H1 (cell line): ENCODE data around the gene TMCC1. TPM values are rescaled to one million over a fixed set of nuclear protein-coding genes. Genes with fewer than 3 reads are reported as not detected.

Experiments used
- CTCF ChIA-PET: fragments of 300-600 bp; sonication (Branson Sonifier 250); formaldehyde crosslinking; loops from one replicate; lab custom pipeline; 2021; ENCODE audit not compliant: partially characterized antibody; lab: Charles Lee
- POLR2A ChIA-PET: fragments of 300-600 bp; sonication (Branson Sonifier 250); formaldehyde crosslinking; loops from one replicate; lab custom pipeline; 2021; ENCODE audit warnings: inconsistent platforms; ENCODE audit not compliant: partially characterized antibody; lab: Charles Lee
- DNase-seq, 2 experiments: peaks; one replicate each; pipeline versions ENCODE4 v3.0.0 to v3.0.0-alpha.2; 2010 to 2022; ENCODE audit warnings: low spot score in 2 of 2, low read depth in 1 of 2, mixed read lengths in 1 of 2
- FAIRE-seq: peaks from 2 replicates; lab custom pipeline; 2011; peaks lifted over from hg19 to GRCh38; lab: Jason Lieb, UNC
- H2AFZ ChIP-seq: 2 replicates; pipeline ENCODE4 v1.8.1; 2012; ENCODE audit warnings: low read length, inconsistent platforms
- H2AK5ac ChIP-seq: 2 replicates; pipeline ENCODE4 v1.6.1; 2013; ENCODE audit warnings: low read depth, low read length
- H2BK120ac ChIP-seq: replicated peaks from 2 replicates; pipeline ENCODE3; 2013; ENCODE audit warnings: low read depth, low read length, inconsistent platforms
- H2BK12ac ChIP-seq: 2 replicates; pipeline ENCODE4 v1.6.1; 2013; ENCODE audit warnings: low read depth, low read length
- H2BK15ac ChIP-seq: 2 replicates; pipeline ENCODE4 v1.6.1; 2013; ENCODE audit warnings: low read length
- H2BK20ac ChIP-seq: 2 replicates; pipeline ENCODE4 v1.6.1; 2013; ENCODE audit warnings: low read length
- H2BK5ac ChIP-seq: 2 replicates; pipeline ENCODE4 v1.6.1; 2013; ENCODE audit warnings: low read depth, low read length
- H3K14ac ChIP-seq: 2 replicates; pipeline ENCODE4 v1.6.1; 2013; ENCODE audit warnings: inconsistent platforms; ENCODE audit not compliant: insufficient read length
- H3K18ac ChIP-seq: 2 replicates; pipeline ENCODE4 v1.6.1; 2013; ENCODE audit warnings: low read length; ENCODE audit errors: extremely low read depth
- H3K23ac ChIP-seq: 2 replicates; pipeline ENCODE4 v1.6.1; 2013; ENCODE audit warnings: inconsistent platforms; ENCODE audit not compliant: insufficient read length
- H3K23me2 ChIP-seq: 2 replicates; pipeline ENCODE4 v1.6.1; 2013; ENCODE audit warnings: low read depth, low read length
- H3K27ac ChIP-seq: 2 replicates; pipeline ENCODE4 v1.6.1; 2011; ENCODE audit warnings: low read depth, low read length, inconsistent platforms
- H3K27me3 ChIP-seq, 4 experiments: replicated peaks in 1 of 4; 1 replicate in 1 of 4; 2 replicates in 3 of 4; pipeline versions ENCODE4 v1.6.1 to v1.8.1; 2011 to 2013; ENCODE audit warnings: low read length in 3 of 4, mild to moderate bottlenecking in 3 of 4, inconsistent platforms in 2 of 4, mixed read lengths in 2 of 4, moderate library complexity in 1 of 4; ENCODE audit not compliant: control insufficient read depth in 3 of 4, insufficient read depth in 3 of 4; ENCODE audit errors: extremely low read depth in 1 of 4
- H3K36me3 ChIP-seq, 4 experiments: 2 replicates each; pipeline versions ENCODE4 v1.6.1 to v1.8.1; 2011 to 2013; ENCODE audit warnings: mild to moderate bottlenecking in 4 of 4, low read length in 3 of 4, moderate library complexity in 2 of 4, control low read depth in 1 of 4, inconsistent platforms in 1 of 4; ENCODE audit not compliant: insufficient read depth in 4 of 4, control insufficient read depth in 2 of 4
- H3K4ac ChIP-seq: replicated peaks from 2 replicates; pipeline ENCODE3; 2013; ENCODE audit warnings: low read length, low read depth, mixed read lengths, inconsistent platforms; ENCODE audit not compliant: insufficient read length
- H3K4me1 ChIP-seq, 4 experiments: replicated peaks in 1 of 4; 1 replicate in 1 of 4; 2 replicates in 3 of 4; pipeline versions ENCODE4 v1.6.1 to v1.8.1; 2011 to 2013; ENCODE audit warnings: low read length in 3 of 4, inconsistent platforms in 2 of 4, mixed read lengths in 1 of 4; ENCODE audit not compliant: insufficient read depth in 4 of 4, control insufficient read depth in 3 of 4
- H3K4me2 ChIP-seq, 2 experiments: 2 replicates each; pipeline versions ENCODE4 v1.6.1 to v1.8.1; 2011 to 2013; ENCODE audit warnings: low read depth in 2 of 2, low read length in 2 of 2, control low read depth in 1 of 2, inconsistent platforms in 1 of 2, mild to moderate bottlenecking in 1 of 2; ENCODE audit not compliant: insufficient read depth in 1 of 2
- H3K4me3 ChIP-seq, 4 experiments: fragments of 200-600, 300-600 bp in 1 of 4; sonication (generic), shearing (Covaris generic), sonication (Bioruptor Twin) in 1 of 4; 2 replicates each; pipeline versions ENCODE4 v1.5.1 to v1.8.1; 2011 to 2016; ENCODE audit warnings: low read length in 4 of 4, low read depth in 3 of 4, control low read depth in 2 of 4, inconsistent platforms in 2 of 4, mild to moderate bottlenecking in 2 of 4, mixed read lengths in 1 of 4, moderate library complexity in 1 of 4; ENCODE audit not compliant: insufficient read depth in 2 of 4; ENCODE audit errors: extremely low read depth in 1 of 4
- H3K56ac ChIP-seq: replicated peaks from 2 replicates; pipeline ENCODE3; 2013; ENCODE audit warnings: low read depth, mild to moderate bottlenecking, mixed read lengths, low read length, inconsistent platforms; ENCODE audit not compliant: insufficient read length
- H3K79me1 ChIP-seq: 2 replicates; pipeline ENCODE4 v1.6.1; 2013; ENCODE audit warnings: low read depth, low read length, control low read depth
- H3K79me2 ChIP-seq, 2 experiments: 2 replicates each; pipeline versions ENCODE4 v1.6.1 to v1.8.1; 2012 to 2013; ENCODE audit warnings: low read length in 2 of 2, mild to moderate bottlenecking in 2 of 2, inconsistent platforms in 1 of 2; ENCODE audit not compliant: insufficient read depth in 2 of 2, control insufficient read depth in 1 of 2
- H3K9ac ChIP-seq, 4 experiments: replicated peaks in 1 of 4; 1 replicate in 1 of 4; 2 replicates in 3 of 4; pipeline versions ENCODE4 v1.6.1 to v1.8.1; 2011 to 2013; ENCODE audit warnings: low read depth in 3 of 4, low read length in 3 of 4, control low read depth in 2 of 4, mild to moderate bottlenecking in 2 of 4, moderate library complexity in 2 of 4, inconsistent platforms in 1 of 4; ENCODE audit errors: extremely low read depth in 1 of 4
- H3K9me3 ChIP-seq, 2 experiments: 2 replicates each; pipeline versions ENCODE4 v1.6.1 to v1.8.1; 2012 to 2013; ENCODE audit warnings: mild to moderate bottlenecking in 2 of 2, moderate library complexity in 2 of 2, control low read depth in 1 of 2, inconsistent platforms in 1 of 2, low read depth in 1 of 2, low read length in 1 of 2, mixed read lengths in 1 of 2; ENCODE audit not compliant: insufficient read depth in 2 of 2
- H4K20me1 ChIP-seq, 2 experiments: replicated peaks in 1 of 2; 2 replicates each; pipeline versions ENCODE3 to v1.8.1; 2011 to 2013; ENCODE audit warnings: inconsistent platforms in 2 of 2, low read length in 2 of 2, mild to moderate bottlenecking in 1 of 2; ENCODE audit not compliant: insufficient read depth in 2 of 2, control insufficient read depth in 1 of 2
- H4K5ac ChIP-seq: 2 replicates; pipeline ENCODE4 v1.6.1; 2013; ENCODE audit warnings: low read length, low read depth, mixed read lengths, inconsistent platforms; ENCODE audit not compliant: insufficient read length
- H4K8ac ChIP-seq: 2 replicates; pipeline ENCODE4 v1.8.0; 2013; ENCODE audit warnings: mild to moderate bottlenecking, moderate library complexity, low read length, inconsistent platforms; ENCODE audit not compliant: insufficient read depth; ENCODE audit errors: extremely low read depth
- H4K91ac ChIP-seq: replicated peaks from 2 replicates; pipeline ENCODE3; 2013; ENCODE audit warnings: low read length, mixed read lengths, inconsistent platforms; ENCODE audit not compliant: insufficient read length
- KDM4A ChIP-seq: IDR thresholded peaks from one replicate; pipeline ENCODE4 v1.7.1; 2012; ENCODE audit warnings: low read depth, mild to moderate bottlenecking, moderate library complexity, low read length, inconsistent platforms; ENCODE audit not compliant: severe bottlenecking
- RAD21 ChIP-seq, 2 experiments: IDR thresholded peaks in 1 of 2; conservative IDR thresholded peaks in 1 of 2; 2 replicates each; pipeline ENCODE4 v1.6.1; 2011; ENCODE audit warnings: low read depth in 2 of 2, low read length in 2 of 2, improper control_type of control experiment in 1 of 2, inconsistent platforms in 1 of 2, mild to moderate bottlenecking in 1 of 2, moderate library complexity in 1 of 2
- SAP30 ChIP-seq: fragments of 300-600 bp; sonication (generic); IDR thresholded peaks from 2 replicates; pipeline ENCODE4 v1.7.1; 2012; ENCODE audit warnings: low read length, moderate library complexity, mild to moderate bottlenecking, inconsistent platforms; ENCODE audit not compliant: insufficient read depth, insufficient replicate concordance
- SIRT6 ChIP-seq: IDR thresholded peaks from one replicate; pipeline ENCODE4 v1.7.1; 2012; ENCODE audit warnings: low read length, inconsistent platforms
- SUZ12 ChIP-seq: fragments of 200-600 bp; sonication (generic); IDR thresholded peaks from 2 replicates; pipeline ENCODE4 v1.6.1; 2012; ENCODE audit warnings: mild to moderate bottlenecking, inconsistent platforms, low read length, moderate library complexity, mixed read lengths
- TAF7 ChIP-seq: optimal IDR thresholded peaks from 2 replicates; pipeline ENCODE3; 2011; ENCODE audit warnings: low read depth, mild to moderate bottlenecking, inconsistent platforms, low read length, moderate library complexity, borderline replicate concordance
- WGBS, 2 experiments: shearing (Covaris generic) in 1 of 2; methylation state at CpG; one replicate each; pipeline versions ENCODE4 v1.1.6 to v1.1.7; 2013 to 2015; ENCODE audit warnings: low lambda C conversion rate in 2 of 2, mixed read lengths in 2 of 2, inconsistent platforms in 1 of 2, low coverage in 1 of 2, missing lambda C conversion rate in 1 of 2; ENCODE audit not compliant: insufficient replicate concordance in 2 of 2, insufficient coverage in 1 of 2, insufficient read length in 1 of 2; ENCODE audit errors: extremely low coverage in 1 of 2, missing lambda C conversion rate in 1 of 2; 5-methylcytosine and 5-hydroxymethylcytosine counted together
- polyA plus RNA-seq, 7 experiments: library from polyadenylated mRNA; depleted of rRNA in 3 of 7; stranded (reverse) in 5 of 7; unstranded in 2 of 7; fragments of >200 nt in 5 of 7; fragments of 200-250 nt in 2 of 7; gene quantifications; 1 replicate in 5 of 7; 2 replicates in 1 of 7; 4 replicates in 1 of 7; pipeline versions ENCODE4 v1.2.1 to v1.2.3, GENCODE V29; 2011 to 2013; ENCODE audit warnings: missing spikeins in 2 of 7, mixed read lengths in 2 of 7
- total RNA-seq: library from RNA; stranded (reverse); fragmentation: NEBNext Ultra II Directional; extraction: Animal tissue kit (Norgen Biotek cat#: 25700); gene quantifications from 2 replicates; pipeline ENCODE4 v1.2.1, GENCODE V29; 2021
- TF ChIP-seq, protein P1 (sequence below): IDR thresholded peaks from 2 replicates; pipeline ENCODE4 v1.6.1; 2012; ENCODE audit warnings: low read length, inconsistent platforms
- TF ChIP-seq, protein P2 (sequence below), 3 experiments: IDR thresholded peaks; 1 replicate in 2 of 3; 2 replicates in 1 of 3; pipeline versions ENCODE4 v1.5.1 to v1.6.1; 2011; ENCODE audit warnings: low read length in 3 of 3, mild to moderate bottlenecking in 3 of 3, inconsistent platforms in 2 of 3, low read depth in 1 of 3, moderate library complexity in 1 of 3; ENCODE audit not compliant: insufficient read depth in 1 of 3; ENCODE audit errors: control extremely low read depth in 1 of 3

The TMCC1 gene
- total and polyA plus RNA-seq, 2 of the 8 experiments (the other 6 are each of a cell fraction or from before 2014, with no cell fraction given): 10.4 to 27.1 TPM

DNA sequence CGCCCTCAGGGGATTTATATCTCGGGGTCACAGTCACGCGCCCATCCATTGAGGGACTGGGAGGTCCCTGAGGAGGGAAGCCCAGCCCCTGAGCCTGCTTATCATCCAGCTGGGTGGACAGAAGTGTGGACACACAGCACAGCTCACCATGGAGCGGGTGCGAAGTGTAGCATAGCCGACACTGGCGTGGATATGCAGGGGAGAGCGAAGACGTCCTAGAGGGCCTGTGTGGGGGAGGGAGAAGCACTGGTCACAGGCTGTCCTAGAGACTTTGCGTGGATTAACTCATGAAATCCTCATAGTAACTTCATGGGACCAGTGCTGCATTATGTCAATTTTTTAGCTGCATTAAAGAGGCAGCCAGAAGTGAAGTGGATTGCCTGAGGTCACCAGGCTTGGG is 261.0 kb downstream of the TMCC1 start:
- ChIA-PET POLR2A (interaction anchor here (0.6 to 0.8 kb wide), 2 partner anchors 10 to 198 kb away, joined by 3 read pairs; no protein-coding TSS in a partner anchor), CTCF (interaction anchor here (0.8 to 10.7 kb wide), 9 partner anchors 12 to 211 kb away, joined by 3 to 149 read pairs (median 4); no protein-coding TSS in a partner anchor)
- Histone ChIP-seq H2BK120ac (peak overlapping the region; percentile 45), H2BK12ac (no peak overlapping the region), H2BK20ac (no peak overlapping the region), H3K36me3 (no peaks in the 10 kb centered on the region), H3K4me2 (no peak overlapping the region), H4K8ac (no peak overlapping the region), H3K23me2 (peaks cover under 1% of the 10 kb centered on the region; the same call in 1 of the 2 replicates), H3K4ac (peak overlapping the region; percentile 79), H2BK5ac (no peak overlapping the region), H3K9ac (no peak overlapping the region), H3K79me1 (no peaks in the 10 kb centered on the region), H3K14ac (no peak overlapping the region), H2AFZ (no peak overlapping the region), H3K4me3 (no peak overlapping the region), H3K79me2 (no peaks in the 10 kb centered on the region), H3K56ac (no peak overlapping the region), H4K91ac (no peak overlapping the region), H2AK5ac (no peak overlapping the region), H3K18ac (no peak overlapping the region), H3K27me3 (no peaks in the 10 kb centered on the region), H4K5ac (peak overlapping the region; percentile 15), H3K27ac (no peak overlapping the region), H3K23ac (no peak overlapping the region), H3K4me1 (no peaks in the 10 kb centered on the region), H4K20me1 (no peaks in the 10 kb centered on the region), H3K9me3 (no peaks in the 10 kb centered on the region; a peak in 1 of 4 replicates), H2BK15ac (0 out of 2 replicates have a peak overlapping the region, but pooled peaks have one; percentile 72)
- no peak for FAIRE-seq
- DNase-seq: no peak
- WGBS, 2 experiments: 87% methylated on average over 11 of the region's 11 CpGs; no CpG with 5 or more reads in 1 of the 2 experiments
- TF ChIP-seq SAP30 (no peak), SIRT6 (no peak), RAD21 (IDR thresholded peaks at IDR 0.05 in 1 of 2, conservative IDR thresholded peaks at IDR 0.05 in 1 of 2; ENCODE audit: low read depth in 2 of 2, low read length in 2 of 2) (no peak), TAF7 (no peak), KDM4A (no peak), SUZ12 (no peak)
- TF ChIP-seq, protein P1, sequence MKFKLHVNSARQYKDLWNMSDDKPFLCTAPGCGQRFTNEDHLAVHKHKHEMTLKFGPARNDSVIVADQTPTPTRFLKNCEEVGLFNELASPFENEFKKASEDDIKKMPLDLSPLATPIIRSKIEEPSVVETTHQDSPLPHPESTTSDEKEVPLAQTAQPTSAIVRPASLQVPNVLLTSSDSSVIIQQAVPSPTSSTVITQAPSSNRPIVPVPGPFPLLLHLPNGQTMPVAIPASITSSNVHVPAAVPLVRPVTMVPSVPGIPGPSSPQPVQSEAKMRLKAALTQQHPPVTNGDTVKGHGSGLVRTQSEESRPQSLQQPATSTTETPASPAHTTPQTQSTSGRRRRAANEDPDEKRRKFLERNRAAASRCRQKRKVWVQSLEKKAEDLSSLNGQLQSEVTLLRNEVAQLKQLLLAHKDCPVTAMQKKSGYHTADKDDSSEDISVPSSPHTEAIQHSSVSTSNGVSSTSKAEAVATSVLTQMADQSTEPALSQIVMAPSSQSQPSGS: no peak
- TF ChIP-seq, protein P2, sequence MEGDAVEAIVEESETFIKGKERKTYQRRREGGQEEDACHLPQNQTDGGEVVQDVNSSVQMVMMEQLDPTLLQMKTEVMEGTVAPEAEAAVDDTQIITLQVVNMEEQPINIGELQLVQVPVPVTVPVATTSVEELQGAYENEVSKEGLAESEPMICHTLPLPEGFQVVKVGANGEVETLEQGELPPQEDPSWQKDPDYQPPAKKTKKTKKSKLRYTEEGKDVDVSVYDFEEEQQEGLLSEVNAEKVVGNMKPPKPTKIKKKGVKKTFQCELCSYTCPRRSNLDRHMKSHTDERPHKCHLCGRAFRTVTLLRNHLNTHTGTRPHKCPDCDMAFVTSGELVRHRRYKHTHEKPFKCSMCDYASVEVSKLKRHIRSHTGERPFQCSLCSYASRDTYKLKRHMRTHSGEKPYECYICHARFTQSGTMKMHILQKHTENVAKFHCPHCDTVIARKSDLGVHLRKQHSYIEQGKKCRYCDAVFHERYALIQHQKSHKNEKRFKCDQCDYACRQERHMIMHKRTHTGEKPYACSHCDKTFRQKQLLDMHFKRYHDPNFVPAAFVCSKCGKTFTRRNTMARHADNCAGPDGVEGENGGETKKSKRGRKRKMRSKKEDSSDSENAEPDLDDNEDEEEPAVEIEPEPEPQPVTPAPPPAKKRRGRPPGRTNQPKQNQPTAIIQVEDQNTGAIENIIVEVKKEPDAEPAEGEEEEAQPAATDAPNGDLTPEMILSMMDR (IDR thresholded peaks at IDR 0.05; ENCODE audit: control extremely low read depth in 1 of 3, insufficient read depth in 1 of 3, low read depth in 1 of 3, low read length in 3 of 3): no peak
